Ovary (tissue), 3 donors: Measurements from ENCODE around the gene STXBP1.

ENCODE experiments used
- EP300 ChIP-seq: sonication (generic); formaldehyde crosslinking; IDR thresholded peaks from one replicate; pipeline ENCODE4 v1.6.1; 2017; ENCODE audit warnings: antibody characterized with exemption
- POLR2A ChIP-seq: fragments of 450-650 bp; IDR thresholded peaks from one replicate; pipeline ENCODE4 v1.6.1; 2017; ENCODE audit warnings: antibody characterized with exemption, mild to moderate bottlenecking, moderate library complexity
- TF ChIP-seq, protein P1 (sequence below), 3 donors: fragments of 450-650 bp in 2 of 3; fragments of 200-600 bp in 1 of 3; IDR thresholded peaks; one replicate each; pipeline versions ENCODE4 v1.5.1 to v1.8.0; 2016 to 2022; ENCODE audit warnings: antibody characterized with exemption in 3 of 3, mild to moderate bottlenecking in 1 of 3
- donor health status: DM: no; HTN: no; CAD: no.

- TF ChIP-seq, protein P1, sequence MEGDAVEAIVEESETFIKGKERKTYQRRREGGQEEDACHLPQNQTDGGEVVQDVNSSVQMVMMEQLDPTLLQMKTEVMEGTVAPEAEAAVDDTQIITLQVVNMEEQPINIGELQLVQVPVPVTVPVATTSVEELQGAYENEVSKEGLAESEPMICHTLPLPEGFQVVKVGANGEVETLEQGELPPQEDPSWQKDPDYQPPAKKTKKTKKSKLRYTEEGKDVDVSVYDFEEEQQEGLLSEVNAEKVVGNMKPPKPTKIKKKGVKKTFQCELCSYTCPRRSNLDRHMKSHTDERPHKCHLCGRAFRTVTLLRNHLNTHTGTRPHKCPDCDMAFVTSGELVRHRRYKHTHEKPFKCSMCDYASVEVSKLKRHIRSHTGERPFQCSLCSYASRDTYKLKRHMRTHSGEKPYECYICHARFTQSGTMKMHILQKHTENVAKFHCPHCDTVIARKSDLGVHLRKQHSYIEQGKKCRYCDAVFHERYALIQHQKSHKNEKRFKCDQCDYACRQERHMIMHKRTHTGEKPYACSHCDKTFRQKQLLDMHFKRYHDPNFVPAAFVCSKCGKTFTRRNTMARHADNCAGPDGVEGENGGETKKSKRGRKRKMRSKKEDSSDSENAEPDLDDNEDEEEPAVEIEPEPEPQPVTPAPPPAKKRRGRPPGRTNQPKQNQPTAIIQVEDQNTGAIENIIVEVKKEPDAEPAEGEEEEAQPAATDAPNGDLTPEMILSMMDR (IDR thresholded peaks at IDR 0.05): no peak
- no peak for TF ChIP-seq EP300
- no peak for TF ChIP-seq POLR2A
Measured at GRCh38 chr9:127567730-127568617, 44.1 kb upstream of the STXBP1 start.
